Adrenal gland (tissue), 5 donors: Measurements from ENCODE around the gene SIMC1.

Experiments used
- CTCF ChIP-seq, 6 experiments: fragments of 450-650 bp in 4 of 6; fragments of 200-600 bp in 2 of 6; sonication (generic) in 1 of 6; IDR thresholded peaks; 1 replicate in 5 of 6; 2 replicates in 1 of 6; pipeline versions ENCODE4 v1.5.1 to v1.8.0; 2016 to 2021; ENCODE audit warnings: antibody characterized with exemption in 6 of 6, mild to moderate bottlenecking in 2 of 6, moderate library complexity in 1 of 6
- POLR2A ChIP-seq, 2 donors: fragments of 450-650 bp; IDR thresholded peaks; one replicate each; pipeline ENCODE4 v1.6.1; 2017; ENCODE audit warnings: antibody characterized with exemption in 2 of 2, mild to moderate bottlenecking in 2 of 2, moderate library complexity in 1 of 2
- donor health status: DM: no; HTN: no; CAD: no.

- TF ChIP-seq POLR2A (IDR thresholded peaks at IDR 0.05) (no peak), CTCF (IDR thresholded peaks at IDR 0.05) (no peak)
Measured at GRCh38 chr5:176334031-176334770, 96.0 kb downstream of the SIMC1 start.
